Activated CD8-positive, alpha-beta memory T cell treated with anti-CD3 and anti-CD28 coated beads, Interleukin-2, amount 10 ng/mL, durations not matched to agents 7 days and 5 days (primary cell): Measurements from ENCODE around the gene ATIC. TPM values are rescaled to one million over a fixed set of nuclear protein-coding genes. Genes with fewer than 3 reads are reported as not detected.
"Not testable (repeated sequence)": the region's sequence is repeated elsewhere in the genome, so short reads cannot be mapped to it uniquely, and the experiment has no call there.

Experiments used
- ATAC-seq: fragments of 150-1000 bp; cut with Tn5 transposase; one replicate; pipeline ENCODE4 v1.10.0; 2021; ENCODE audit warnings: moderate library complexity
- CTCF ChIA-PET: fragments of 350-600 bp; sonication (Branson Sonifier 250); formaldehyde crosslinking; loops from one replicate; lab custom pipeline; 2021; ENCODE audit warnings: antibody characterized with exemption; lab: Charles Lee
- DNase-seq: peaks from one replicate; pipeline ENCODE4 v3.0.0-alpha.2; 2020
- H3K27ac Mint-ChIP-seq: one replicate; pipeline ENCODE4 v1.8.0; 2021; ENCODE audit warnings: mild to moderate bottlenecking, mixed read lengths
- H3K27me3 Mint-ChIP-seq: one replicate; pipeline ENCODE4 v1.8.0; 2021; ENCODE audit warnings: mixed read lengths
- H3K36me3 Mint-ChIP-seq: one replicate; pipeline ENCODE4 v1.8.0; 2021; ENCODE audit warnings: mild to moderate bottlenecking, mixed read lengths
- H3K4me1 Mint-ChIP-seq: one replicate; pipeline ENCODE4 v1.8.0; 2021; ENCODE audit warnings: mixed read lengths
- H3K4me3 Mint-ChIP-seq: one replicate; pipeline ENCODE4 v1.8.0; 2021; ENCODE audit warnings: mild to moderate bottlenecking, moderate library complexity, mixed read lengths
- H3K9me3 Mint-ChIP-seq: one replicate; pipeline ENCODE4 v1.8.0; 2022; ENCODE audit warnings: low read depth, mixed read lengths
- total RNA-seq, 2 experiments: library from RNA; stranded (reverse); gene quantifications; one replicate each; pipeline ENCODE4 v1.2.3, GENCODE V29; 2021

ATIC gene
- total RNA-seq, 2 experiments from 2014 or later, result 166 to 224 TPM

DNA sequence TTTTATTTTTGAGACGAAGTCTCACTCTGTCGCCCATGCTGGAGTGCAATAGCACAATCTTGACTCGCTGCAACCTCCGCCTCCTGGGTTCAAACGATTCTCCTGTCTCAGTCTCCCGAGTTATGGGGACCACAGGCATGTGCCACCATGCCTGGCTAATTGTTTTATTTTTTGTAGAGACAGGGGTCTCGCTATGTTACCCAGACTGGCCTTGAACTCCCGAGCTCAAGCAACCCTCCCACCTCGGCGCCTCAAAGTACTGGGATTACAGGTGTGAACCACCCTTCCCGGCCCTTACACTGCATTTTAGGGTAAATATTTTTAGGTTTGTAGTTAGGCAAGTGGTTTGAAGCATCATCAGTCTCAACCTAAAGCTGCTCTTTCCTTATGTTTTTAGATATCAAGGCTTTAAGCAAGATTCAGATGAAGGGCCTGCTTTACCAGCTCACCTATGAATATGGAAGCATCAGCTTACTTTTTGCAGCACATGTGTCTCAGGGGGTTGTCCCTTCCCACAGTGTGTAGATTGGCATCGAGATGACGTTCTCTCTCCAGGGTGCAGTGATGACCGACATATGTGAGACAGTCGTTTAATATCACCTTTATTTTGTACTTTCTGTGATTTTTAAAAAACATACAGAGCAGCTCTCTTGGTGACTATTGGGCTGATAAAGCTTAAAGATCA lies 47.2 kb downstream of the ATIC start:
- Mint-ChIP-seq H3K27me3 (no peaks in the 10 kb centered on the region), H3K4me3 (no peak overlapping the region), H3K36me3 (peaks cover 17% of the 10 kb centered on the region), H3K27ac (no peak overlapping the region), H3K4me1 (no peaks in the 10 kb centered on the region), H3K9me3 (no peaks in the 10 kb centered on the region)
- DNase-seq (no peak), ATAC-seq (no peak)
- CTCF ChIA-PET, result no interaction called here

- Mint-ChIP-seq H3K4me1 (no peaks in the 10 kb centered on the region), H3K27me3 (no peaks in the 10 kb centered on the region), H3K9me3 (no peaks in the 10 kb centered on the region), H3K36me3 (peaks cover 15% of the 10 kb centered on the region), H3K27ac (no peak overlapping the region), H3K4me3 (no peak overlapping the region)
- ATAC-seq (no peak), DNase-seq (no peak)
- CTCF ChIA-PET, result no interaction called here
These were observed 47.7 kb downstream of the ATIC start for GRCh38 chr2:215359576-215359922.

GRCh38 chr2:215360059-215360458 lies 48.2 kb downstream of the ATIC start:
- CTCF ChIA-PET, H3K27me3 Mint-ChIP-seq, H3K4me3 Mint-ChIP-seq, ATAC-seq, H3K27ac Mint-ChIP-seq, DNase-seq, H3K4me1 Mint-ChIP-seq, H3K9me3 Mint-ChIP-seq: not testable (repeated sequence)
- peaks cover 19% of the 10 kb centered on the region for H3K36me3 Mint-ChIP-seq

DNA sequence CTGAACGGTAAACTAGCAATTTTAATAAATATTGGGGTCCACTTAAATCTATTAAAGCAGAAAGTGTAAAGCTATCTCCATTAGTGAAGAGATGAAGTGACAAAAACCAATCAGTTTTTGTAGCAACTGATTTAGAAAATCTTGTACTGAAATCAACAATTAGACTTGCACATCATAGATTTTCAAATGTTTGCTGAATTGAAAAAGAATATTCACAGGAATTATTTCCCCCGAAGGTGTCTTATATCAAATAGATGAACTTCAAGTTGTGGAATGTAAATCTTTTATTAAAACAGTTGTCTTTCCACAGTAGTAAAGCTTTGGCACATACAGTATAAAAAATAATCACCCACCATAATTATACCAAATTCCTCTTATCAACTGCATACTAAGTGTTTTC lies 48.7 kb downstream of the ATIC start:
- H3K4me1 Mint-ChIP-seq, result no peaks in the 10 kb centered on the region

GRCh38 chr2:215361211-215361875 lies 49.5 kb downstream of the ATIC start:
- Mint-ChIP-seq H3K9me3 (no peaks in the 10 kb centered on the region), H3K4me3 (no peak overlapping the region), H3K27ac (no peak overlapping the region), H3K4me1 (no peaks in the 10 kb centered on the region), H3K27me3 (no peaks in the 10 kb centered on the region), H3K36me3 (peaks cover 19% of the 10 kb centered on the region)
- ATAC-seq (no peak), DNase-seq (no peak)
- CTCF ChIA-PET, result no interaction called here

More for the DNA sequence above, 48.7 kb downstream of the ATIC start:
- CTCF ChIA-PET, result no interaction called here
- no peak for DNase-seq
- peaks cover 19% of the 10 kb centered on the region for H3K36me3 Mint-ChIP-seq
- H3K27ac Mint-ChIP-seq, result no peak overlapping the region
- H3K4me3 Mint-ChIP-seq, result no peak overlapping the region
- H3K27me3 Mint-ChIP-seq, result no peaks in the 10 kb centered on the region
- H3K9me3 Mint-ChIP-seq, result no peaks in the 10 kb centered on the region
- ATAC-seq, result no peak

DNA sequence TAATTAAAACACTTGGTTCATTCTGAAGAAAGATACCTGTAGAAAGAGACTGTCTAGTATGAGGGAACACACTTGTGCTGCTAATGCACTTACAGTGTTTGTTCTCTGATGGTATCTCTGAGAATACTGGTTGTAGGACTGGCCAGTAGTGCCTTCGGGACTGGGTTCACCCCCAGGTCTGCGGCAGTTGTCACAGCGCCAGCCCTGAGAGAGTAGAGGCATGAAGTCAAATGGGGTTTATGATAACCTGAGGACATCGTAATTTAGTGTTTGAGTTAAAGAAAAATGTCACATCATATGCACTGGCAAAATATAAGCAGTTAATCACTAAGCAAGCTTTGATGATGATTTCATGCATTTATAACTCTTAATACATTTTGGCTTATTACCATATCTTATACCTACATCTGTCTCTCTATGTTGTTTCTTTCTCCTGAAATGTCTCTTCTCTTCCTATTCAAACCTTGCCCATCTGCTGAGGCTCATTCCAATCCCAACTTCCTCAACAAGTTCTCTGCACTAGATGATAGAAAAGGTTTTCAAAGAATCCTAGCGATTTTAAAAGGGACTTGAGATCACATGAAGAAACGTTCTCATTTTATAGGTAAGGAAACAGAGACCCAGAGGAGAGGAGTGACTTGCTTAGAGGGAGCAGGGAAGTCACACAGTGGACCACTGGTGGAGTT lies 50.2 kb downstream of the ATIC start:
- no peak for DNase-seq
- CTCF ChIA-PET, result no interaction called here
- no peak for ATAC-seq
- no peaks in the 10 kb centered on the region for H3K4me1 Mint-ChIP-seq
- peaks cover 22% of the 10 kb centered on the region for H3K36me3 Mint-ChIP-seq
- H3K9me3 Mint-ChIP-seq, result no peaks in the 10 kb centered on the region
- H3K27ac Mint-ChIP-seq, result no peak overlapping the region
- H3K4me3 Mint-ChIP-seq, result no peak overlapping the region
- H3K27me3 Mint-ChIP-seq, result no peaks in the 10 kb centered on the region

DNA sequence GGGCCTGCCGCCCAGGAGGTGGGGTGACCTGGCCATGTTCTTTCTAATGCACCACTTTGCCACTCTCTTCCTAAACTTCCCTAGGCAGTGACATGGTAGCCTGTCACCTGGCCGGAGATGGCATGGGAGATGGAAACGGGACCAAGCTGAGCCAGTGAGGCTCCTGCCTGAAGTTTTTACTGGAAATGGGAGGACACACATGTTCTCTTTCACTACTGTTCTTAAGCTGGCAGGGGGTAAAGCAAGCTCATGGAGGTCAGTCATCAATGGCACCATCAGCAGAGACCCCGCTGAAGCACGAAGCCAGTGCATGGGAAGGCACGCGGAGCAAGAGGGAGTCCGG lies 50.7 kb downstream of the ATIC start:
- no peaks in the 10 kb centered on the region for H3K27me3 Mint-ChIP-seq
- no peak overlapping the region for H3K27ac Mint-ChIP-seq
- DNase-seq (no peak), ATAC-seq (no peak)
- H3K9me3 Mint-ChIP-seq, result no peaks in the 10 kb centered on the region
- H3K4me1 Mint-ChIP-seq, result no peaks in the 10 kb centered on the region
- no peak overlapping the region for H3K4me3 Mint-ChIP-seq
- H3K36me3 Mint-ChIP-seq, result peaks cover 22% of the 10 kb centered on the region
- CTCF ChIA-PET, result no interaction called here

- DNase-seq (no peak), ATAC-seq (no peak)
- no peak overlapping the region for H3K4me3 Mint-ChIP-seq
- no peaks in the 10 kb centered on the region for H3K27me3 Mint-ChIP-seq
- H3K36me3 Mint-ChIP-seq, result peaks cover 23% of the 10 kb centered on the region
- no peak overlapping the region for H3K27ac Mint-ChIP-seq
- H3K4me1 Mint-ChIP-seq, result no peaks in the 10 kb centered on the region
- no peaks in the 10 kb centered on the region for H3K9me3 Mint-ChIP-seq
- CTCF ChIA-PET, result no interaction called here
These were observed 51.2 kb downstream of the ATIC start for GRCh38 chr2:215363039-215363438.

DNA sequence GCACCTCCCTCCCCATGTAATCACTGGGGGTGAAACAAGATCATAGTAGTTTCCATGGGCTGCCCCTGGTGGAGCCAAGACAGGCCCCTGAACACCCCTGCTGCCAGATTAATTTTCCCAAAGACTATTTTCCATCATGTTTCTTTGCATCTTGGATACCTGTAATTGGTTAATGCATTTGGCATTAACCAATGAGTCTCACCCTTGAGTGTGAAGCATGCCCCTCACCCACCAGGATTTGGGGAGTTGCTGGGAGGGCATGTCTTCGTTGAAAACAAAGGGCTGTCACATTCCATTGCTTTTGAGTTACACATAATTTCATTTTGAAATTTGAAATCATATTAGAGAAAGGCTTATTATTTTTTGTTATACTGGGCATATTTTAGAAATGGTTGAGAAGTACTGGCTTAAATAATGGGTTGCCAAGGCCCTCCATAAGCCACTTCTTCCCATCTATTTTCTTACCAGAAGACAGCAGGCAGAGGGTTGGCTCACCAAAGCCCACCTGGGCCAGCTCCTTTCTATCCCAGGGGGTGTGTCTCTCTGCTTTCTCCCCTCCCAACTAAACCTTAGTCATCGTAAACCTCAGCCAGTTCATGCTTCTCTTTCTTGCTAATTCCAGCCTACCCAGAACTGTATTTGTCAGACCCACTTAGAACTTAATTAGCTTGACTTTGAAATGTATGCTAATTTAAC lies 51.8 kb downstream of the ATIC start:
- Mint-ChIP-seq H3K27ac (no peak overlapping the region), H3K4me1 (no peaks in the 10 kb centered on the region), H3K4me3 (no peak overlapping the region), H3K9me3 (no peaks in the 10 kb centered on the region), H3K36me3 (peaks cover 23% of the 10 kb centered on the region), H3K27me3 (no peaks in the 10 kb centered on the region)
- ATAC-seq, result no peak
- CTCF ChIA-PET, result no interaction called here
- no peak for DNase-seq

DNA sequence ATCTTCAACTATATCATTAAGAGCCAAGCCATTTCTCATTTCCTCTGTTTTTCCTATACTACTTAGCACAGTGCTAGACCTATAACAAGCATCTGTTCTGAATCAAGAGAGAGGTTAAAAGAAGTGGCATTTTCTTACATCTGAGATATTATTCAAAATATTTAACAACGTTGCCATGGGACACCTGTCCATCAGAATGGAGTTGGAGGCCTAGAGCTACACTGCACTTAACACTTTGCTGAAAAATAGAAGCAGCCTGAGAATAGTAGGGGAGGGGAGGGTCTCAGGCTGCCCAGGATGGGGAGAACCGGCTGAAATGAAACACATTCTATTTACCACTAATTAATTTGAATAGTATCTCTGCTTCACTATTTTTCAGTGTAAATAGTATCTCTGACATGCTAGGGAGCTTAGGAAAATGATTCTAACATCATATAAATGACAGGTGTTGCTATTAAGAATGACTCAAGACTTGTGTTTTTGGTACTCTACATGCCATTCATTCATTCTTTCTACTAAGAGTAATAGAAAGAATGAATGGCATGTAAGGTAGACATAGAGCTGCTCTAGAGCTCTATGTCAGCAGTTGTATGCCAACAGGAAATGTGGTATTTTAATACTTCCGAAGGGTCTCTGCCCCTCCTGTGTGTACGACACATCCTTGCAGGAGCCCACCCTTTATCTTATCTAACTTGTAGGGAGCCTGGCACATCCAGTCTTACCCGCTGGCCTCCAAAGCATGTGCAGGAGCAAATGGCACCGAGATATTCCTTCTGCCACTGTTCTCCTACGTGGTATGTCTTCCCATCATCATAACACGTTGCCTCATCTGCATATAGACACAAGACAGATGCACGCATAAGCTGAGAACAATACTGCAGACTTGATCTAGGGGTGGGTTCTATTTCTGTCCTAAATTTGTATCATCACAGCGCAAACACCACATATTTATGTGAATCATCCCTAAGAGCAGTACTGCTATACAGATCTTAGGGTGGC lies 52.6 kb downstream of the ATIC start:
- Mint-ChIP-seq H3K27ac (no peak overlapping the region), H3K27me3 (no peaks in the 10 kb centered on the region), H3K36me3 (peaks cover 23% of the 10 kb centered on the region), H3K4me3 (no peak overlapping the region), H3K4me1 (no peaks in the 10 kb centered on the region), H3K9me3 (no peaks in the 10 kb centered on the region)
- no peak for DNase-seq
- CTCF ChIA-PET, result no interaction called here
- ATAC-seq, result no peak

DNA sequence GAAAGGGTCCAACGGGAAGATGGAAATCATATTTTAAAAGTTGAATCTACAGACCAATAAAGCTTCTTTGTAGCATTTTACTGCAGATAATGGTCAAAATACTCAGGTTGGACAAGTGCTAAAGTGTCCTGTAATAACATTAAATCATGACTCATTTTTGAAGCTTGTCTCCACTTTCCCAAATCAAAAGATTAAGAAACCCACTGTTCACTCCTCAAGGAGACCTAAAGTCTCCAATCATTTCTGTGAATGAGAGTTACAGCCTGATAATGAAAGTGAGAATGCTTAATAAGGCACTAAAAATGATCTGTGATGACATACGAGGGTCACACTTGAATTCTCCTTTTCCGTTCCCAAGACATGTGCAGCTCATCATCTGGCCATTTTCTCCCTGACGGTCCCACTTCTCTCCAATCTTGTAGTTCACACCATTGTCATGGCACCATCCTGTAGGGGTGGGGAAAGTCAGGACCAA lies 53.4 kb downstream of the ATIC start:
- CTCF ChIA-PET, result no interaction called here
- DNase-seq, result no peak
- Mint-ChIP-seq H3K36me3 (peaks cover 23% of the 10 kb centered on the region), H3K27ac (no peak overlapping the region), H3K4me1 (no peaks in the 10 kb centered on the region), H3K27me3 (no peaks in the 10 kb centered on the region), H3K9me3 (no peaks in the 10 kb centered on the region), H3K4me3 (no peak overlapping the region)
- ATAC-seq, result no peak

GRCh38 chr2:215366440-215367032 lies 54.7 kb downstream of the ATIC start:
- no peaks in the 10 kb centered on the region for H3K9me3 Mint-ChIP-seq
- H3K36me3 Mint-ChIP-seq, result peaks cover 21% of the 10 kb centered on the region
- no peaks in the 10 kb centered on the region for H3K4me1 Mint-ChIP-seq
- DNase-seq, result no peak
- no peak overlapping the region for H3K27ac Mint-ChIP-seq
- no peak for ATAC-seq
- no peak overlapping the region for H3K4me3 Mint-ChIP-seq
- CTCF ChIA-PET, result interaction anchor here (1.1 kb wide), 1 partner anchor 565 kb away, joined by 3 read pairs; no protein-coding TSS in a partner anchor
- no peaks in the 10 kb centered on the region for H3K27me3 Mint-ChIP-seq
